K562 (cell line): Measurements from ENCODE around the gene GABPB1. TPM values are rescaled to one million over a fixed set of nuclear protein-coding genes. Genes with fewer than 3 reads are reported as not detected.

Experiments
- ELF4 ChIP-seq: fragments of 450-650 bp; formaldehyde crosslinking; IDR thresholded peaks from 2 replicates; pipeline ENCODE4 v1.4.0; 2022; ENCODE audit warnings: missing genetic modification characterization
- FOXP4 ChIP-seq: sonication (generic); formaldehyde crosslinking; IDR thresholded peaks from 2 replicates; pipeline ENCODE4 v1.8.0; 2022; ENCODE audit warnings: mild to moderate bottlenecking, missing genetic modification reagents, borderline replicate concordance
- KDM1A ChIP-seq, 2 experiments: fragments of 450-650 bp; IDR thresholded peaks; 2 replicates each; pipeline ENCODE4 v1.6.1; 2016; ENCODE audit warnings: mild to moderate bottlenecking in 2 of 2
- MTF1 ChIP-seq: fragments of 250-450 bp; sonication (Bioruptor Pico); IDR thresholded peaks from 2 replicates; pipeline ENCODE4 v1.9.0; 2021; ENCODE audit warnings: moderate library complexity, mild to moderate bottlenecking, inconsistent platforms, borderline replicate concordance
- RNF219 ChIP-seq: fragments of 250-450 bp; sonication (Bioruptor Pico); IDR thresholded peaks from 2 replicates; pipeline ENCODE4 v1.5.0; 2022; ENCODE audit warnings: mild to moderate bottlenecking
- STAT5B ChIP-seq: fragments of 250-450 bp; sonication (Bioruptor Pico); IDR thresholded peaks from 2 replicates; pipeline ENCODE4 v1.8.0; 2021; ENCODE audit warnings: mild to moderate bottlenecking, inconsistent platforms
- ZNF3 ChIP-seq: fragments of 250-450 bp; sonication (Bioruptor Pico); IDR thresholded peaks from 2 replicates; pipeline ENCODE4 v1.5.0; 2021; ENCODE audit warnings: mild to moderate bottlenecking, moderate library complexity
- ZNF561 ChIP-seq: fragments of 450-650 bp; formaldehyde crosslinking; conservative IDR thresholded peaks from 2 replicates; pipeline ENCODE4 v1.4.0; 2020; ENCODE audit warnings: mild to moderate bottlenecking, moderate library complexity
- polyA plus RNA-seq, 8 experiments: library from polyadenylated mRNA; depleted of rRNA in 4 of 8; stranded (reverse) in 5 of 8; unstranded in 3 of 8; fragments of >200 nt; fragmentation: Nextera tagmentation in 2 of 8; fragmentation: Illumina TruSeq in 1 of 8; extraction: Ambion mirVana in 2 of 8; extraction: Trizol in 1 of 8; gene quantifications; 2 replicates each; pipeline versions ENCODE4 v1.2.1 to v1.2.3, GENCODE V29; 2011 to 2014; ENCODE audit warnings: inconsistent platforms in 1 of 8, missing spikeins in 1 of 8
- total RNA-seq, 7 experiments: library from RNA; depleted of rRNA in 6 of 7; stranded (reverse); fragments of >200 nt in 6 of 7; fragmentation: Illumina TruSeq in 2 of 7; extraction: Trizol in 2 of 7; gene quantifications; 2 replicates each; pipeline versions ENCODE4 v1.2.1 to v1.2.3, GENCODE V29; 2011 to 2021; ENCODE audit warnings: low replicate concordance in 1 of 7

The GABPB1 gene
- total and polyA plus RNA-seq, 9 of the 15 experiments (the other 6 are each of a cell fraction or from before 2014, with no cell fraction given) = 11.8 to 42.3 (median 33.2) TPM

GRCh38 chr15:50381438-50381837 lies 26.4 kb upstream of the GABPB1 start (continued):
- TF ChIP-seq RNF219 (CRISPR knock-in tag) (no peak), ZNF3 (CRISPR knock-in tag) (no peak), MTF1 (CRISPR knock-in tag) (no peak), STAT5B (CRISPR knock-in tag) (no peak), ZNF561 (CRISPR knock-in tag) (no peak), KDM1A (IDR thresholded peaks at IDR 0.05) (no peak), ELF4 (CRISPR knock-in tag) (no peak), FOXP4 (CRISPR knock-in tag) (no peak)
